ENCODE data around the gene FAM227B. TPM values are rescaled to one million over a fixed set of nuclear protein-coding genes. Genes with fewer than 3 reads are reported as not detected.
"Not testable (repeated sequence)": the region's sequence is repeated elsewhere in the genome, so short reads cannot be mapped to it uniquely, and the experiment has no call there.

The FAM227B gene, protein sequence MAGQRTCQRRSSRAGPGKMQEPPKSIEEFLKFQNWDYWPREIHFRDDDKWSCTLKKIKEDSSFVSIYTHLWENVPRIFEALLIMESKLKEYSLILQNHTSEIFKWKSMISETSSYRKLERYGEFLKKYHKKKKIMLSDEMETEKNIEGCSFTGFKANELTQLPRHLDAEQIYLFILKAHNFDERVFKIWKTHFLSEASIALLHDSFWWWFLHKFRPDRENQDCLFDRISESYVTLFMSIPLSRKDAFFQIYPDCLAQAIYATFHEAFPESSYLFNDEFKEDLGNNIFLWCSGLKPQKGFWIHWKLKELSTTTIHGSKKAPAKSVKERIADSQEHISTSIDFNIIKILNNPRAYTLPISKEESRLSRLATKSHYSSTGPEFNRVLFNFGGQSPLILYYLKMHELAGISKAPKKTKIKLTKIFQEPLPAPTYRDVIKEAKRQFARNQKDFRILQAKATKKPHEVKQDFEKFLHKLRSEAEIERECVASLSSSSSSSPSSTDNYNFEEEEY
- polyA plus RNA-seq (ENCODE audit: insufficient read length in 4 of 4), result 10 to 100 TPM; 14.7 to 20.6 (median 17.7) TPM

DNA sequence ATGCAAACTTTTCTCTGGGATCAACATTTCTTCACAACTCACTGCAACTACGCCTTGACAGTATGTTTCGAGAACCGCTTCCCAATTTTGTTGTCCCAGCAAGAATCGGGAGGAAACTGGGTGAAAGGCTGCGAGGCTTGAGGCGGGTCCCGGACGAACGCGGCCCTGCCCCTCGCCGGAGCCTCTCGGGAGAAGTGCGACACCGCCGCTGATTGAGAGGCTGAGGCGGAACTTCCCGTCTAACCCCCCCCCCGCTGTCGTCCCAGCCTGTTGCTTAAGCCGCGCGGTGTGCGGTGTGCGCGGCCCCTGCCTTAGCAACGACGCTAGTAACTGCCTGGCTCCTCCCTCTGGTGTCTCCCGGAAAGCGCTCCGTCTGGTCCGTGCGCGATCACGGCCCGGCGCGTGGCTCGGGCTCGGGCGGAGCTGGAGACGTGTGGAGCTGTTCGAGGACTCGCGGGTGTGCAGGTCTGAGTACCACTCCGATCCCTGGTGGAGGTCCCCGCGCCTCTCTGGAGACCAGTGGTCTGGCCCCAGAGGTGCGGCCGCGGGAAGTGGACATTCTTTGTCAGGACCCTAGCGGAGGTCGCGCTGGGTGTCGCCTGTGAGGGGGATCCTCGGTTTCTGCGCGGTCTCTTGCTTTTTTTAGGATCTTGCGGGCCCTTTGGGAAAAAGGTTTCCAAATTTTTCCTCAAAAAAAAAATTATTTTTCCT lies at the start of gene FAM227B, which contains the start of gene DTWD1:
FAM227B (minus strand) TSS at position 161 of the 711 bp plus-strand sequence. CDS start 5,647 bp downstream, outside the sequence.
DTWD1 (plus strand) TSS at position 391 of the 711 bp plus-strand sequence. CDS start 4,120 bp downstream, outside the sequence.
- peak; percentile 87 to 96 (median 94) for DNase-seq (ENCODE audit: low read depth in 4 of 4, low spot score in 2 of 4)

DNA sequence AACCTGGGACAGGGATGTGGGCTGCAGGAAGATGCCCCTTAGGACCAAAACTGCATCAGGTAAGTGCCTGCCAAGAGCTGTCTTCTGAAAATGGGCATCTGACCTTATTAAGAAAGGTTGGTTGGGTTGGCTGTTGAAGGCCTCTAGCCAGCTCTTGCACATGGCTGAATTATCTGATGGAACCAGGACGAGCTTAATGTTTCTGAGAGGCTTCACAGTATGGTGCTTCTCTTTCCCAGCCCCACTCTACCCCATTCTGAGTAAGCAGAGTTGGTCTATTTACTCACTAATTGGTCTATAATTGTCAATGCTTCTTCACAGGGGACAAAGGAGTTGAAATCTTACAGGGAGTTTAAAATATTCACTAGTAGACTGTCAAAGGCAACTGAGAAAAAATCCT lies 48.7 kb upstream of the FAM227B start:
- no peak for DNase-seq (ENCODE audit: low read depth in 4 of 4, low spot score in 2 of 4)

DNA sequence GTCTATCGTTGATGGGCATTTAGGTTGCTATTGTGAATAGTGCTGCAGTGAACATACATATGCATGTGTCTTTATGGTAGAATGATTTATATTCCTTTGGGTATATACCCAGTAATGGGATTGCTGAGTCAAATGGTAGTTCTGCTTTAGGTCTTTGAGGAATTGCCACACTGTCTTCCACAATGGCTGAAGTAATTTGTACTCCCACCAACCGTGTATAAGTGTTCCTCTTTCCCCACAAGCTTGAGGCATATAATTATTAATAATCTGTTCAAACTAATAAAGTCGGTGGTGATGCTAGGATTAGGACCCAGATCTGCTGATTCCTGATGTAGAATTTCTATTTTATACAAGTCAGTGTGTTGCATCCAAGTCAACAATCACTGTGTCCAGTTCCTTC lies 45.9 kb upstream of the FAM227B start:
- DNase-seq (ENCODE audit: low read depth in 4 of 4, low spot score in 2 of 4), result not testable (repeated sequence)

DNA sequence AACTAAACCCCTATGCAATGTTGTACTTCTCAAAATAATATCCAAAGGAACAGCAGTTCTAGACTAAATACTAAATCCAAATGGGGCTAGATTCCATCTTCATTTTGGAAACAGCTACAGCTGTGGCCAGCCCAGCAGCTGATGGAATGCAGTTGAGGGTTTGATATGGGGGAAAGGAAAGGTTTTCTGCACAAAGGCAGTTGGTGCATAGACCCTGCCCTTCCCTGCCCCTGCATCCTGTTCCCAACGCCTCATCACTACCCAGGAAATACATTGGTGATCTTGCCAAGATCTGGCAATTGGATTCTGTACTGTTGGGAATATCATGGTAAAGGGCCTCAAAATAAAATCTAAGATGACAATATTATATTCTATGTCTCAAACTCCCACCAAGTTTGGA lies 44.1 kb upstream of the FAM227B start:
- no peak for DNase-seq (ENCODE audit: low read depth in 4 of 4, low spot score in 2 of 4)

DNA sequence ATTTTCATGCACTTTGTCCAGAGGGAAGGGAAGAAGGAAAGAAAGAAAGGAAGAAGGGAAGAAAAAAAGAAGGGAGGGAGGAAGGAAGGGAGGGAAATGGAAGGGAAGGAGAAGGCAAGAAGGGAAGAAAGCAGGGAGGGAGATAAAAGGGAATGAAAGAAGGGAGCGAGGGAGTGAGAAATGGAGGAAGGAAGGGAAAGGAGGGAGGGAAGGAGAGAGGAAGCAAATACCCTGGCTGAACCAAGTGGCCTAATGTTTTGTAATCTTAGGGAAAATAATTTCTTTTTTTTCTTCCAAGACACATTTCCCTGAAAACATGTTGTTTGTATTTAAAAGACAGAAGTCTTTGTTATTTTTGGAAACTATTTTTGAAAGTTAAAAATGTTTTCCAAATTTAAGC lies 36.1 kb upstream of the FAM227B start:
- DNase-seq (ENCODE audit: low read depth in 4 of 4, low spot score in 2 of 4), result no peak

DNA sequence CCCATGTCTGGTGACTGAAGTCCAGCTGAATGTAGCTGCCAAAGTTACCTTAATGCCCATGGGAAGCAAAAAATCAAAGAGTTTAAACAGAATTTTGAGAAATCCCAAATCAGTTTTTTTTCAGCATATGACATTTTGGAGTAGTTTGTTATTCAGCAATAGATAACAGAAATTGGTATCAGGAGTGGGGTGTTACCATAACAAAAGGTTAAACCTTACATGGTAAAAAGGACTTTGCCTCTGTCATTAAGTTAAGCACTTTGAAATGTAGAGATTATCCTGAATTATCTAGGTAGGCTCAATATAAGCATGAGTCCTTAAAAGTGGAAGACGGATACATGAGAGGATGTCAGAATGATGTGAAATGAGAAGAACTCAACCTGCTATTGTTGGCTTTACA lies 32.3 kb upstream of the FAM227B start:
- DNase-seq (ENCODE audit: low read depth in 4 of 4, low spot score in 2 of 4), result no peak

DNA sequence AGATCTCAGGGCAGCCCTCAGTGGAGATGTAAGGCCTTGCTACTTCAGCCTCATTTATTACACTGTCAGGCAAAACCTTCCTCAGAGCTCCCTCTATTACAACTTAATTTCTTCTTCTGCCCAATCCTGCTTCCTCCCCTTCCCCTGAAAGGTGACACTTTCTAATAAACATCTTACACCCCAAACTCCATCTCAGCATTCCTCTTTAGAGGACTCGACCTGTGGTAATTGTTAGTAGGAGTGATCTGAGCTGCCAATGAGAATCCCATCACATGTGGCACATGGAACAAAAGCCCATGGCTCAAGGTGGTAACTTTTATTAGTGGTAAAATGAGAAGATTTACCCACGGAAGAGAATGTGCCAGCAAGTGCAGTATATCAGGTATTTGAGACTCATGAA lies 30.1 kb upstream of the FAM227B start:
- DNase-seq (ENCODE audit: low read depth in 4 of 4, low spot score in 2 of 4), result no peak

DNA sequence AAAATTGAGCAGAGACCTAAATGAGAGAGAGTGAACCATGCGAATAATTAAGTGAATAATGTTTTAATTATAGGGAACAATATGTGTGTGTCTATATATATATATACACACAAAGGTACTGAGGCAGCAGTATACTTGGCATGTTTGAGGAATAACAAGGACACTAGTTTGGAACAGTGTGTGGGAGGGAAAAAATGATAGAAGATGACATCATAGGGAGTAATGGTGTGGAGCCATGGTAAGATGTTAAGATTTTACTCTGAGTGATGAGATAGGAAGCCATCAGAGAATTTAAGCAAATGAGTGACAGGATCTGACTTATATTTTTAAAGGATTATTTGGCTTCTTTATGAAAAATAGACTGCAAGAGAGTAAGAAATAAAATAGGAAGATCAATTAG lies 29.4 kb upstream of the FAM227B start:
- no peak for DNase-seq (ENCODE audit: low read depth in 4 of 4, low spot score in 2 of 4)

DNA sequence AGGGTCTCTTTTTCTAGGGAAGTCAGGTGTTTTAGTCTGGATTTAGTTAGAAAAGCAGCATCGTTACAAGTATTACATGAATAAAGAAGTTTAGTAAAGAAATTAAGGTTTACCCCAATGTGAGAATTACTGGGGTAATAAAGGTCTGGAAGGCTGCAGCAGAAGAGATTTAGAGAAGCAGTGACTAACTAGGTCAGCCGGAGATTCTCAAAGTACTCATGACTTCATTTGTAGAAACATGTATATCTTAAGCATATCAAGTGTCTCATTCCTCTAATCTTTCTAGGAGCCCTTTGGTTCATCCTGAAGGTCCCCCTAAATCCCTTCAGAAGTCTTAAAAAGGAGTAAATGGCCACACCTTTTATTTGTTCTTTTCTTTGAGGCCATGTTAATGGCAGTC lies 26.3 kb upstream of the FAM227B start:
- DNase-seq (ENCODE audit: low read depth in 4 of 4, low spot score in 2 of 4), result no peak

DNA sequence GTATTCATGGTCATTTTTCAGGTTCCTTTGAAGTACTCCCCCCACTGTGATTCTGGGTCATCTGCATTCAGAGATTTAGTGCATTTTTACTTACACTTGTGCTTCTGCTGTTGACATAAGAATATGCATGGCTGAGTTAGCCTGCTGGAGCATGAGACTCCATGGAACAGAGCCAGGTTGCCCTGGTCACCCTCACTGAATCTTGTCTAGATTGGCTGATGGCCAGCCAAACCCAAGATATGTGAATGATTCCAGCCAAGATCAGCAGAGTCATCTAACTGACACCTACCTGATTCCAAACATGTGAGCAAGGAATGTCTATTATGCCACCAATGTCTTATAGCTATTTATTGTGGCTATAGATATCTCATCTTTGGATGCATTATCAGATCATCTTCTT lies 25.3 kb upstream of the FAM227B start:
- DNase-seq (ENCODE audit: low read depth in 4 of 4, low spot score in 2 of 4), result no peak

DNA sequence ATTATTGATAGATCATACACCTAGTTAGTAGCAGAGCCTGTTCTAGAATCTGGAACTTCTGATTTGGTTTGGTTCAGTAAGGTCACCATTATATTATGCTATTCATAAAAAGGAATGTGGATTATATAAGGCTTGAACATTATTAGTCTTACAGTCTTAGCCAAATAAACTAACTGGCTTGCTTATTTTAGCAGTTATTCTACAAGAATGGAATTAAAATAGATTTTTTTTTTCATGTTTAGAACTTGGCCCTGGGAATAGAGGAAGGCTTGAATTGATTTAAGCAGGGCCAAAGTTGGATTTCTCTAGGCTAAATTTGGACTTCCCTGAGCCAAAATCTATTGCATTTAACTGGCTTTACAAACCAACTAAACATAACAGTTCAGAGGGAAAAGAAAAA lies 24.7 kb upstream of the FAM227B start:
- DNase-seq (ENCODE audit: low read depth in 4 of 4, low spot score in 2 of 4), result no peak

DNA sequence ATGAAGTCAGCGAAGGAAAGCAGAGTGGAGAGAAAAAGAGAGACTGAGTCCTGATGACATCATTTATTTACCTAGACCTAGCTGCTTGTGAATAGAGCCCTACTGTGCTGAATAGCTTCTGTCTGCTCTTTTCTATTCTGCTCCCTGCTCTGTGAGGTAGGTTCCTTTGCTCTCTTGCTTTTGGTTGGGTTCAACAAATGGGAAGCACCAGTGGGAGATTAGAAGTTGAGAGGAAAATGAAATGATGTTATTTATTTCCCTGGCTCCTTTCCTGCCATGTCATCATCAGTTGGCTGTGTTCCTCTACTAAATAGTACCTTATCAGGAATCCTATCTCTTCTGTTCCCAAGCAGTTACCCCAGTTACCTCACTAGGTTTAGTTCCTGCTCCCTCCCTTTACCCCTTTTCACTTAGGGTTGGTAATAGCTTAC lies 23.8 kb upstream of the FAM227B start:
- DNase-seq (ENCODE audit: low read depth in 4 of 4, low spot score in 2 of 4), result no peak

DNA sequence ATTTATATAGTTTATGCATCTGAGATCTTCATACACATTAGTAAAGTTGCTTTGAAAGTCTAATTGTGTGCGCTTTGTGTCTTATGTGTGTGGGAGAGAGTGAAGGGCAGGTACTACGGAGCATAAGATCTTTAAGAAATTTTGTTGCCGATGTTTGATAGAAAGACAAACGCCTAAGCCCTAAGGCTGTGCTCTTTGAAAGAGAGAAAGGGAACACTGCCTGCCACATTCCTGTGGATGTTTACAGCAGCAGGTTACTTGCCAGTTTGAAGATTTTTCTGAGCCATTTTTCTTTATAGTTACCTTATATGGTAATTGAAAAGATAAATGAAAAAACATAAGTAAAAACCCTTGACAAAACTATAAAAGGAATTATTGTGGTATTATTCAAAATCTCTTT lies 17.2 kb upstream of the FAM227B start:
- DNase-seq (ENCODE audit: low read depth in 4 of 4, low spot score in 2 of 4), result no peak

DNA sequence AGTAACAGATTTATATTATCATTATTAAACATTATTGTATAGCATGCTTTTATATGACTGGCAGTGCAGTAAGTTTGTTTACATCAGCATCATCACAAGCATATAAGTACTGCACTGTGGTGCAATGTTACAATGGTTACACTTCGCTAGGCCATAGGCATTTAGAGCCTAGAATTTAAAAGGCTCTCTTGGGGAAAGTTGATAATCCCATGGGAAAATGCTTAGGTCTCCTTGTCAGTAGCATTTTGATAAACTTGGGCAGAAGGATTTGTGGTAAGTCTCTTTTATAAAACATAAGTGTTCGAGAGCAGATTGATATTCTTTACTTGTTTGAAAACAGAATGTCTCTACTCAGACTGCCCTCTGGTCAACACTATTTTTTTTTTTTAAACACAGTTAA lies 7.8 kb upstream of the FAM227B start:
- DNase-seq (ENCODE audit: low read depth in 4 of 4, low spot score in 2 of 4), result no peak

DNA sequence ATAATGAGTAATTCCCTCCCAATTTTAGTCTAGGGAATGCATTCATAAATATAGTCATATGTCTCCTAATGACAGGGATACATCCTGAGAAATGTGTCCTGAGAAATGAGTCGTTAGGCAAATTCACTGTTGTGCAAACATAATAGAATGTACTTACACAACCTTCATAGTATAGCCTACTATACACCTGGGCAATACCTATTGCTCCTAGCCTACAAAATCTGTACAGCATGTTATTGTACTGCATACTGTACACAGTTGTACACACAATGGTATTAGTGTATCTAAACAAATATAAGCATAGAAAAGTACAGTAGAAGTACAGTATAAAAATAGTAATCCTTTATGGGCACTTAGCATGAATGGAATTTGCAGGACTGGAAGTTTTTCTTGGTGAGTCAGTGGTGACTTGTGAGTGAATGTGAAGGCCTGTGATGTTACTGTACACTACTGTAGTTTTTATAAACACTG lies 6.8 kb upstream of the FAM227B start:
- no peak for DNase-seq (ENCODE audit: low read depth in 4 of 4, low spot score in 2 of 4)

DNA sequence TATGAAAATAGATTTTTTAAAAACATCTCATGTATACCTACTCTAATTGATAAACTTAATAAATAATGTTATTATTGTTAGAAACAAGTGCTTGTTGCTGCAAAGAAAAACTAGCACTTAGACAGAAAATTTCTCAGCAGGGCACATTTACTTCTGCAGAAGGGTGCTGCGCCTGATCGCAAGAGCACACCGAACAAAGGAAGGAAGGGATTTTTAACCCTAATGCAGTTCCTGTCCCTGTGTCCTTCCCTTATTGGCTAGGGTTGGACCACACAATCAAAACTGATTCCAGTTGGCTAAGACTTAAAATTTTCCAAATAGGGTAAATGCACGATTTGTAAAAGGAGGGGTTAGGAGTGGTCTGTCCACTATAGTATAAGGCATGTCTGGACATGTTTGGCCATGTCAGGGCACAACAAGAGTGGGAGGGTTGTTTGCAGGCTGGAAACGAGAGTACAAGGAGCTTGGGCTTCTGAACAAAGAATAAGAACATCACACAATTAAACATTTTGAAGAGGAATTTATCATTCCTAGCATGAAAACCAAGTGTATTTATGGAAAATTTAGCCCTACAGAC lies 4.9 kb upstream of the FAM227B start:
- DNase-seq (ENCODE audit: low read depth in 4 of 4, low spot score in 2 of 4), result no peak

DNA sequence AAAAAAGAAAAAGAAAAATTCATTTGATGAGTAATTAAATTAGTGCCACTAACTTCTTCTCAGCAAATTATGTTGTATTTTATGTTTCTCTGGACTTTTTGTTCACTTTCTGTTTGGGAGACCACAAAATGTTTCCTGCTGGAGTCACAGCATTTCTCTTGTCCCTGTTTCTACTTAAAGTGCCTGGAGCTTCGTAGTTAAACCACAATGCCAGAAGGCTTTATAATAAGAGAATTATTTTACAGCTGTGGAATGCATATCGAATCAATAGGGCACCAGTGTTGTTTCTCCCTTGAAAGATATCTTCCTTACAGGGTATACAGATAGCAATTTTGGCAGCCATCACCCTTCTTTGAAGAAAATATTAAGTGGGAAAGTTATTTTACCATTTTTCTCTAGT lies 3.4 kb upstream of the FAM227B start:
- DNase-seq (ENCODE audit: low read depth in 4 of 4, low spot score in 2 of 4), result no peak

DNA sequence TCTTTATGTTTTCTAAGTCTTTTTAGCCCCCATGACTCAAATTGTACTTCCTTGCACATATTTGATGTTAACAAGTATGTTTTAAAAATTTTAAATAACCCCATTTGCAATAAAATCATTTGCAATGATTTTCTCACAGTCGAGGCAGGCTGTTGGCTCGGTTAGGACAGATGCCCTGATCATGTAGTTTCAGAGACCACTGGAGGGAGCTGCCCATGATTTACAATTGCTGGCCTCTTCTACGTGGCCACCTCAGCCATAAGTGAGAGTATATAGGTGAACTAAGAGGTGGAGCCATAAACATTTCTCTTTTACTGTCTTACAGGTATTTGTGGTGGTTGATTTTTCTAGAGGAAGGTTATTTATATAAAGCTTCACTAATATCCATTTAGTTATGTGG lies 1.9 kb upstream of the FAM227B start:
- no peak for DNase-seq (ENCODE audit: low read depth in 4 of 4, low spot score in 2 of 4)

DNA sequence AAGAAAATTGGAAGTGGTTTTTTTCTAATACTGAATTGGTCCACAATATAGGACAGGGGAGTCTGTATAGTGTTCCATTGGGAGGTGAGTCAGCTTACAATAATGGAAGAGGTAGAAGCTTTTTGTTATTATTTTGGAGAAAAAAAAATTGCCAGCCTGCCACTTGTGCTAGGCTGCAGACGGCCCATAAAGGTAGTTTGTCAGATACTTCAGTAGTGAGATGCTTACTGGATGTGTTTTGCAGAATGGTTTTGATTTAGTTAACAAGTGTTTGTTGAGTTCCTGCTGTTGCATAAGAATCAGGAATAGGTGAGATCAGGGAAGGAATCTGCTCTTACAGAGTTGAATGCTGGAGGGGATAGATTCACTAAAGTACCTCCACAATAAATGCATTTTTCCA lies 1.3 kb upstream of the FAM227B start:
- no peak for DNase-seq (ENCODE audit: low read depth in 4 of 4, low spot score in 2 of 4)

DNA sequence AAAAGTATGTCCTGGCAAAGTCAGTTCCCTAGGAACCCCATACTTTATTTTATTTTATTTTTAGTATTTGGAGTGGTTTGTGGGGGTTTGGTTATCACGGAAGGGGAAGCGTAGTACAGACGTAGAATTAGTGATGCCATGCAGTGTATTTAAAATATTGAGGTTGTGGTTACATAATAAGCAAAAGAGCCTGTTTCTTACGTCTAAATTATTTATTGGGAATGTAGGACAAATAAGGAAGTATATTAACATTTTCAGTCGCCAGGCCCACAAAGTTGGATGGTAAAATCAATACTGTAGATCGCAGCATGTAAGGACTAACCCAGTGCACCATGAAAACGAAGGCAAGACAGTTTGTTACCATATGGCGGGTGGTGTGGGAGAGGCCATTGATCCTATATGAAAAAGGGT lies 788 bp upstream of the FAM227B start:
- peak in 2 of 4 donors; percentile 34 to 53 for DNase-seq (ENCODE audit: low read depth in 4 of 4, low spot score in 2 of 4)

DNA sequence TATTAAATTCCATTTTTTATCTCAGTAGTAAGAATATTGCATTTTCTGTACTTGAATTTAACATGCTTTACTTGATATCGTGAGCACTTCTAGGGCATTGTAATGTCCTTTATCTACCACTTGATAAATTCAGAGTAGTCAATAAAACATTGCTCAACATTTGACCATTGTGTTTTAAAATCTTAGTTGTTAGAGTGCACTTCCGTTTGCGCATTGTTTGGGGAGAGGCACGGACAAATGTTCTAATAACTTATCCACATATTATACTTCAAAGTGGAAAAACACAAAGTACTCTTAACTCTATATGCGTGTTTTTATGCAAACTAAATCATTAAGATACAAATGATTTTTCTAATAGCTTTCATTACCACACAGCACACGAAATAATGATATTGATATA lies 419 bp downstream of the FAM227B start:
- peak in 3 of 4 donors; percentile 11 to 77 (median 35) for DNase-seq (ENCODE audit: low read depth in 4 of 4, low spot score in 2 of 4)

Measured in left renal cortex interstitium (tissue), 4 donors.